Measurements from ENCODE around the gene CRYGS. TPM values are rescaled to one million over a fixed set of nuclear protein-coding genes. Genes with fewer than 3 reads are reported as not detected.

The CRYGS gene
- total RNA-seq, 1 experiment from 2014 or later, result 4.3 TPM

DNA sequence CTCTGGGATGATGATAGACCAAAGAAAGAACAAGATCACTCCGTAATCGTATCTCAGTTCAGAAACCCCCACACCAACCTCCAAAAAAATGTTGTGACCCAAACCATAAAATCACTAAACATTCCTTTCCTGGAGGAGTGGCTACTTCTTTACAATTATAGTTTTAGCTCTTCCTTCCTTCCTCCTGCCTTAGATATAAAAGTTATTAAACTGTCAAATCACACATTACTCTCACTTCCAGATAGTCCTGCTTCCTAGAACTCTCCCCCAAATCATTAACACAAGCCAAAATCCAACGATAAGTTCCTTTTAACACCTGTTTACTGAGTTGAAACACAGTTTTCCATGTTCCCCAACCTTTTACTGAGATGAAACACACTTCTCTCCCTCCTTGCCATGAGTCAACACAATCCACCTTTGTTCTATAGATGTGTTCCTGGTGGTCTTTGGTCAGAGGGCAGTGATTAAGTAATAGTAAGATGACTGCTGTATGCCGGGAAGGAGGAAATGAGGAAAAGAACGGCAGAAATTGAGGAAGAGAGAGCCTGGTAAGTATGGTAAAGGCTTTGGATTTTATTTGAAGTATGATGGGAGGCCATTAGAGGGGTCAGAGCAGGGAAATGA lies 8.3 kb upstream of the CRYGS start:
- Histone ChIP-seq H3K79me2 (ENCODE audit: insufficient read depth, low read length) (no peaks in the 10 kb centered on the region), H4K20me1 (ENCODE audit: insufficient read depth) (no peaks in the 10 kb centered on the region), H3K9me2 (ENCODE audit: insufficient read depth) (no peaks in the 10 kb centered on the region), H3K4me1 (ENCODE audit: control insufficient read depth in 1 of 2, insufficient read depth in 2 of 2, low read length in 2 of 2) (no peaks in the 10 kb centered on the region), H3K4me2 (ENCODE audit: low read length) (no peak overlapping the region), H3K27ac (ENCODE audit: low read depth, low read length) (no peak overlapping the region), H3K9me3 (ENCODE audit: control insufficient read depth in 1 of 2, insufficient read depth in 1 of 2, low read depth in 1 of 2, low read length in 2 of 2) (no peaks in the 10 kb centered on the region), H2AFZ (ENCODE audit: low read depth, low read length, poor library complexity, severe bottlenecking) (no peak overlapping the region), H3K9ac (ENCODE audit: low read length) (no peak overlapping the region), H3K4me3 (replicated peaks in 1 of 2; ENCODE audit: low read depth in 1 of 2, low read length in 2 of 2) (no peak overlapping the region), H3K27me3 (ENCODE audit: insufficient read depth, low read length) (no peaks in the 10 kb centered on the region), H3K36me3 (ENCODE audit: control insufficient read depth in 1 of 2, insufficient read depth in 2 of 2, low read length in 2 of 2) (peaks cover 13 to 30% of the 10 kb centered on the region in 2 experiments; a peak in 3 of 4 replicates)
- intact Hi-C loops (cut with micrococcal nuclease), result no loop called here
- ChIA-PET RAD21 (ENCODE audit: low non-redundant PET in 1 of 2, low total read pairs in 2 of 2, uncharacterized antibody in 2 of 2, unreplicated experiment in 2 of 2) (no interaction called here), POLR2A (no interaction called here), CTCF (no interaction called here)
- ATAC-seq, result no peak
- TSS peak; percentile 16 for BruUV-seq (replicated peaks)
- no peak for TF ChIP-seq ZFX (IDR thresholded peaks at IDR 0.05)
- DNase-seq (ENCODE audit: low read depth, low spot score), result no peak

DNA sequence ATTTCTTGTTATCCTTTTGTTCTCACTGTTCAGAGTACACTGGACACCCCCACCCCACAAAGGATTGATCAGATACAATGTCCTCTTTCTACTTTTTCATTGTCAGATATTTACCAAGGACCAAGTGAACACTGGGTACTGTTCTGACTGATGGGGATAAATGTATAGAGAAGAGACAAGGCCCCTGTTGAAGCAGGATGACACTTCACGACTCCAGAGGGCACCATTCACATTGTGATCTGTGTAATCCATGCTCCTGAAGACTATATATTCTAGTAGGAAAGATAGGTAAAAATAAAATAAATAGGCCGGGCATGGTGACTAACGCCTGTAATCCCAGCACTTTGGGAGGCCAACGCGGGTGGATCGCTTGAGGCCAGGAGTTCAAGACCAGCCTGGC lies 7.2 kb upstream of the CRYGS start:
- no TSS peak for BruUV-seq (replicated peaks)
- CTCF ChIA-PET, result no interaction called here
- H3K4me2 ChIP-seq (ENCODE audit: low read length), result no peak overlapping the region
- H3K9me3 ChIP-seq (ENCODE audit: control insufficient read depth in 1 of 2, insufficient read depth in 1 of 2, low read depth in 1 of 2, low read length in 2 of 2), result no peaks in the 10 kb centered on the region
- no peak overlapping the region for H2AFZ ChIP-seq (ENCODE audit: low read depth, low read length, poor library complexity, severe bottlenecking)
- RAD21 ChIA-PET (ENCODE audit: low non-redundant PET in 1 of 2, low total read pairs in 2 of 2, uncharacterized antibody in 2 of 2, unreplicated experiment in 2 of 2), result no interaction called here
- POLR2A ChIA-PET, result no interaction called here
- no peak overlapping the region for H3K9ac ChIP-seq (ENCODE audit: low read length)
- H3K79me2 ChIP-seq (ENCODE audit: insufficient read depth, low read length), result no peaks in the 10 kb centered on the region
- intact Hi-C loops (cut with micrococcal nuclease), result no loop called here
- H4K20me1 ChIP-seq (ENCODE audit: insufficient read depth), result no peaks in the 10 kb centered on the region
- H3K4me3 ChIP-seq (replicated peaks in 1 of 2; ENCODE audit: low read depth in 1 of 2, low read length in 2 of 2), result no peak overlapping the region
- TF ChIP-seq YY1 (IDR thresholded peaks at IDR 0.05; ENCODE audit: extremely low read depth, insufficient replicate concordance, low read depth, low read length), result no peak
- peak; percentile 39 for TF ChIP-seq RAD21 (IDR thresholded peaks at IDR 0.05; ENCODE audit: low read depth)
- TF ChIP-seq ZFX (IDR thresholded peaks at IDR 0.05), result no peak
- no peak for TF ChIP-seq FOSL1 (IDR thresholded peaks at IDR 0.05; ENCODE audit: low read depth)
- H3K27me3 ChIP-seq (ENCODE audit: insufficient read depth, low read length), result no peaks in the 10 kb centered on the region
- ATAC-seq (peak; percentile 50; the same call in 1 of the 2 replicates), DNase-seq (ENCODE audit: low read depth, low spot score) (no peak)
- H3K27ac ChIP-seq (ENCODE audit: low read depth, low read length), result no peak overlapping the region
- peaks cover 9 to 26% of the 10 kb centered on the region in 2 experiments; a peak in 3 of 4 replicates for H3K36me3 ChIP-seq (ENCODE audit: control insufficient read depth in 1 of 2, insufficient read depth in 2 of 2, low read length in 2 of 2)
- no peaks in the 10 kb centered on the region for H3K4me1 ChIP-seq (ENCODE audit: control insufficient read depth in 1 of 2, insufficient read depth in 2 of 2, low read length in 2 of 2)
- no peaks in the 10 kb centered on the region for H3K9me2 ChIP-seq (ENCODE audit: insufficient read depth)

Data from HCT116 (cell line).